ENCODE data around the gene SULT2A1.

DNA sequence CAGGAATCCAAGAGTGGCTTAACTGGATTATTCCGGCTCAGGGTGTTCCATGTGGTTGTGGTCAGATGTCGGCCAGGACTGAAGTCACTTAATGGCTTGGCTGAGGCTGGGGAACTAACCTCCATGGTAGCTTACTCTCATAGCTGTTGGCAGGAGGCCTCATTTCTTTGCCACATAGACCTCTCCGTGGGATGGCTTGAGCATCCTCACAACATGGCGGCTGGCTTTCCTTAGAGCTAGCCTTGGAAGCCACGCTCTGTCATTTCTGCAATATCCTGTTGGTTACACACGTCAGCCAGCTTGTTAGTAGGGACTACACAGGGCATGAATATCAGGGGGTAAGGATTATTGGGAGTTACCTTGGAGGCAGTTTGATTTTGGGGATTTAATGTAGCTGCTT is 59.3 kb downstream of the SULT2A1 start:
- TF ChIP-seq POLR2AphosphoS5 (IDR thresholded peaks at IDR 0.05; ENCODE audit: borderline replicate concordance, low read depth, low read length) (no peak), EZH2 (IDR thresholded peaks at IDR 0.05) (no peak), FOXP2 (optimal IDR thresholded peaks at IDR 0.05; ENCODE audit: control extremely low read depth, extremely low read length, insufficient read depth) (no peak)
